ENCODE results near the gene HMGXB3.

Gene HMGXB3

GRCh38 chr5:150059623-150060022 is 59.1 kb downstream of the HMGXB3 start:
- no peak for TF ChIP-seq CTCF (IDR thresholded peaks at IDR 0.05; ENCODE audit: insufficient read depth, low read length, missing control alignments)
- CTCF ChIA-PET, result interaction anchor here (0.5 kb wide), 1 partner anchor 34 kb away, joined by 3 read pairs; no protein-coding TSS in a partner anchor
- DNase-seq (ENCODE audit: low read depth, low spot score), result no peak
- POLR2A ChIA-PET, result no interaction called here
- no peak overlapping the region for H3K4me3 ChIP-seq (ENCODE audit: low read depth, low read length)

- ChIA-PET POLR2A (no interaction called here), CTCF (interaction anchor here (0.6 to 1.9 kb wide), 2 partner anchors 9 to 16 kb away, joined by 3 to 6 read pairs; no protein-coding TSS in a partner anchor)
- no peak for TF ChIP-seq CTCF (IDR thresholded peaks at IDR 0.05; ENCODE audit: insufficient read depth, low read length, missing control alignments)
- no peak for DNase-seq (ENCODE audit: low read depth, low spot score)
- no peak overlapping the region for H3K4me3 ChIP-seq (ENCODE audit: low read depth, low read length)
Measured at GRCh38 chr5:150060471-150060870, 59.9 kb downstream of the HMGXB3 start.

- no peak for DNase-seq (ENCODE audit: low read depth, low spot score)
- H3K4me3 ChIP-seq (ENCODE audit: low read depth, low read length), result no peak overlapping the region
- ChIA-PET POLR2A (no interaction called here), CTCF (interaction anchor here (1.0 to 1.9 kb wide), 3 partner anchors 17 to 214 kb away, joined by 3 to 6 read pairs (median 4); no protein-coding TSS in a partner anchor)
- no peak for TF ChIP-seq CTCF (IDR thresholded peaks at IDR 0.05; ENCODE audit: insufficient read depth, low read length, missing control alignments)
Measured at GRCh38 chr5:150061538-150061995, 61.0 kb downstream of the HMGXB3 start.

- CTCF ChIA-PET, result no interaction called here
- no peak overlapping the region for H3K4me3 ChIP-seq (ENCODE audit: low read depth, low read length)
- no peak for DNase-seq (ENCODE audit: low read depth, low spot score)
- POLR2A ChIA-PET, result no interaction called here
- no peak for TF ChIP-seq CTCF (IDR thresholded peaks at IDR 0.05; ENCODE audit: insufficient read depth, low read length, missing control alignments)
Measured at GRCh38 chr5:150062216-150062922, 61.8 kb downstream of the HMGXB3 start.

- H3K4me3 ChIP-seq (ENCODE audit: low read depth, low read length), result no peak overlapping the region
- ChIA-PET POLR2A (no interaction called here), CTCF (interaction anchor here (1.0 to 3.2 kb wide), 4 partner anchors 11 to 154 kb away, joined by 3 to 13 read pairs (median 4); no protein-coding TSS in a partner anchor)
- no peak for DNase-seq (ENCODE audit: low read depth, low spot score)
- TF ChIP-seq CTCF (IDR thresholded peaks at IDR 0.05; ENCODE audit: insufficient read depth, low read length, missing control alignments), result no peak
Measured at GRCh38 chr5:150063638-150064037, 63.1 kb downstream of the HMGXB3 start.

GRCh38 chr5:150064681-150065220 is 64.2 kb downstream of the HMGXB3 start:
- no peak for TF ChIP-seq CTCF (IDR thresholded peaks at IDR 0.05; ENCODE audit: insufficient read depth, low read length, missing control alignments)
- ChIA-PET CTCF (interaction anchor here (0.6 to 3.2 kb wide), 8 partner anchors 10 to 1108 kb away, joined by 3 to 13 read pairs (median 3); no protein-coding TSS in a partner anchor), POLR2A (interaction anchor here (0.9 kb wide), 1 partner anchor 14 kb away, joined by 4 read pairs; no protein-coding TSS in a partner anchor)

More at GRCh38 chr5:150064681-150065220, 64.2 kb downstream of the HMGXB3 start:
- no peak overlapping the region for H3K4me3 ChIP-seq (ENCODE audit: low read depth, low read length)
- DNase-seq (ENCODE audit: low read depth, low spot score), result no peak
